ENCODE results near the gene MROH2A. TPM values are rescaled to one million over a fixed set of nuclear protein-coding genes. Genes with fewer than 3 reads are reported as not detected.

Gene MROH2A
- total and polyA plus RNA-seq, 4 donors: 0.08 to 0.28 (median 0.09) TPM; not detected in 1

GRCh38 chr2:233838726-233839446 is 60.8 kb downstream of the MROH2A start:
- no peak overlapping the region for H3K9ac ChIP-seq (ENCODE audit: low read depth in 1 of 2, low read length in 2 of 2)
- TF ChIP-seq SP1 (IDR thresholded peaks at IDR 0.05): no peak
- no peak for TF ChIP-seq NR2F2 (IDR thresholded peaks at IDR 0.05)
- no peak for TF ChIP-seq EGR1 (IDR thresholded peaks at IDR 0.05; ENCODE audit: low read depth in 2 of 2)
- TF ChIP-seq, protein P1, sequence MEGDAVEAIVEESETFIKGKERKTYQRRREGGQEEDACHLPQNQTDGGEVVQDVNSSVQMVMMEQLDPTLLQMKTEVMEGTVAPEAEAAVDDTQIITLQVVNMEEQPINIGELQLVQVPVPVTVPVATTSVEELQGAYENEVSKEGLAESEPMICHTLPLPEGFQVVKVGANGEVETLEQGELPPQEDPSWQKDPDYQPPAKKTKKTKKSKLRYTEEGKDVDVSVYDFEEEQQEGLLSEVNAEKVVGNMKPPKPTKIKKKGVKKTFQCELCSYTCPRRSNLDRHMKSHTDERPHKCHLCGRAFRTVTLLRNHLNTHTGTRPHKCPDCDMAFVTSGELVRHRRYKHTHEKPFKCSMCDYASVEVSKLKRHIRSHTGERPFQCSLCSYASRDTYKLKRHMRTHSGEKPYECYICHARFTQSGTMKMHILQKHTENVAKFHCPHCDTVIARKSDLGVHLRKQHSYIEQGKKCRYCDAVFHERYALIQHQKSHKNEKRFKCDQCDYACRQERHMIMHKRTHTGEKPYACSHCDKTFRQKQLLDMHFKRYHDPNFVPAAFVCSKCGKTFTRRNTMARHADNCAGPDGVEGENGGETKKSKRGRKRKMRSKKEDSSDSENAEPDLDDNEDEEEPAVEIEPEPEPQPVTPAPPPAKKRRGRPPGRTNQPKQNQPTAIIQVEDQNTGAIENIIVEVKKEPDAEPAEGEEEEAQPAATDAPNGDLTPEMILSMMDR (IDR thresholded peaks at IDR 0.05; ENCODE audit: low read depth, low read length, missing input control): no peak
- no peak for TF ChIP-seq ZBTB33 (IDR thresholded peaks at IDR 0.05)
- no peak for TF ChIP-seq HNF4A (conservative IDR thresholded peaks at IDR 0.05)
- no peak for TF ChIP-seq RXRA (IDR thresholded peaks at IDR 0.05)
- TF ChIP-seq REST (IDR thresholded peaks at IDR 0.05): no peak
- TF ChIP-seq TAF1 (conservative IDR thresholded peaks at IDR 0.05): no peak
- TF ChIP-seq GABPA (IDR thresholded peaks at IDR 0.05 in 1 of 2, conservative IDR thresholded peaks at IDR 0.05 in 1 of 2): no peak
- TF ChIP-seq JUND (IDR thresholded peaks at IDR 0.05): no peak
- no peak for TF ChIP-seq FOXA1 (IDR thresholded peaks at IDR 0.05)
- no peak for TF ChIP-seq YY1 (IDR thresholded peaks at IDR 0.05)
- no peak for TF ChIP-seq MAX (IDR thresholded peaks at IDR 0.05)
- TF ChIP-seq, protein P2, sequence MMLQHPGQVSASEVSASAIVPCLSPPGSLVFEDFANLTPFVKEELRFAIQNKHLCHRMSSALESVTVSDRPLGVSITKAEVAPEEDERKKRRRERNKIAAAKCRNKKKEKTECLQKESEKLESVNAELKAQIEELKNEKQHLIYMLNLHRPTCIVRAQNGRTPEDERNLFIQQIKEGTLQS (IDR thresholded peaks at IDR 0.05): no peak
- 94% methylated on average over 12 of the region's 12 CpGs for WGBS
- no peaks in the 10 kb centered on the region for H3K36me3 ChIP-seq (ENCODE audit: control insufficient read depth in 4 of 4, insufficient read depth in 3 of 4, low read depth in 1 of 4, low read length in 3 of 4)
- no peaks in the 10 kb centered on the region for H3K9me3 ChIP-seq (ENCODE audit: control insufficient read depth in 4 of 4, low read length in 3 of 4)
- peak; percentile 32 for DNase-seq (ENCODE audit: low spot score)
- no peaks in the 10 kb centered on the region for H3K4me1 ChIP-seq (ENCODE audit: control insufficient read depth in 4 of 4, insufficient read depth in 4 of 4, low read length in 3 of 4)
- no peak overlapping the region for H3K27ac ChIP-seq (ENCODE audit: low read depth in 1 of 2, low read length in 2 of 2)
- no peaks in the 10 kb centered on the region for H3K27me3 ChIP-seq (ENCODE audit: control insufficient read depth in 4 of 4, insufficient read depth in 4 of 4, low read length in 3 of 4)
- no peak overlapping the region for H3K4me3 ChIP-seq (ENCODE audit: low read depth in 1 of 3, low read length in 3 of 3)
